Cardiac muscle cell (in vitro differentiated cells and primary cell): ENCODE results near the gene B9D1. TPM values are rescaled to one million over a fixed set of nuclear protein-coding genes. Genes with fewer than 3 reads are reported as not detected.

ENCODE experiments used
- DNase-seq, 2 donors: peaks; one replicate each; pipeline versions ENCODE4 v3.0.0 to v3.0.0-alpha.2; 2010 to 2017; ENCODE audit warnings: low read depth in 1 of 2, low spot score in 1 of 2
- H3K27ac ChIP-seq: fragments of 200-600 bp; sonication (generic); 2 replicates; pipeline ENCODE4 v1.5.1; 2016
- H3K27me3 ChIP-seq: fragments of 200-600 bp; sonication (generic); 2 replicates; pipeline ENCODE4 v1.6.0; 2016; ENCODE audit warnings: control low read depth
- H3K36me3 ChIP-seq: fragments of 200-600 bp; sonication (generic); 2 replicates; pipeline ENCODE4 v1.5.1; 2016; ENCODE audit warnings: control low read depth
- H3K4me1 ChIP-seq: fragments of 200-600 bp; sonication (generic); 2 replicates; pipeline ENCODE4 v1.8.1; 2017; ENCODE audit warnings: low read depth, mild to moderate bottlenecking, mixed run types
- H3K4me3 ChIP-seq: fragments of 200-600 bp; sonication (generic); 2 replicates; pipeline ENCODE4 v1.5.1; 2016; ENCODE audit warnings: mild to moderate bottlenecking
- H3K9me3 ChIP-seq: fragments of 200-600 bp; sonication (generic); 2 replicates; pipeline ENCODE4 v1.5.1; 2017; ENCODE audit warnings: low read depth, mild to moderate bottlenecking, control low read depth
- CTCF ChIP-seq: IDR thresholded peaks from 2 replicates; pipeline ENCODE4 v1.5.1; 2012; ENCODE audit warnings: low read depth, mild to moderate bottlenecking, low read length
- polyA plus RNA-seq: library from polyadenylated mRNA; unstranded; fragments of >200 nt; fragmentation: Nextera tagmentation; extraction: Ambion mirVana; gene quantifications from 2 replicates; pipeline ENCODE4 v1.2.1, GENCODE V29; 2016
- total RNA-seq: library from RNA; depleted of rRNA; stranded (reverse); fragments of >200 nt; gene quantifications from 2 replicates; pipeline ENCODE4 v1.2.3, GENCODE V29; 2016

B9D1 gene
- total and polyA plus RNA-seq, 2 experiments from 2014 or later = 54.5 to 65.7 TPM

- H3K27ac ChIP-seq = peak overlapping the region; percentile 68
- no peaks in the 10 kb centered on the region for H3K9me3 ChIP-seq
- TF ChIP-seq CTCF = no peak
- DNase-seq = no peak
- H3K36me3 ChIP-seq = peaks cover 6% of the 10 kb centered on the region
- peaks cover 22% of the 10 kb centered on the region for H3K4me1 ChIP-seq
- no peak overlapping the region for H3K4me3 ChIP-seq
- H3K27me3 ChIP-seq = no peaks in the 10 kb centered on the region
Measured at GRCh38 chr17:19387921-19388521, 25.5 kb upstream of the B9D1 start.

- Histone ChIP-seq H3K27ac (peak within 1 kb of the TSS; percentile 68), H3K9me3 (no peaks in the 10 kb centered on the region), H3K4me3 (no peak within 1 kb of the TSS), H3K27me3 (no peaks in the 10 kb centered on the region), H3K36me3 (peaks cover 14% of the 10 kb centered on the region), H3K4me1 (peaks cover 22% of the 10 kb centered on the region)
- DNase-seq = peak; percentile 58 to 96
- no peak for TF ChIP-seq CTCF
Measured at GRCh38 chr17:19386974-19387920, 24.7 kb upstream of the B9D1 start, which contains the start of gene MFAP4. Gene MFAP4, minus strand, starts transcription at chr17:19387190. Its CDS starts 35 bp downstream, at chr17:19387155.

GRCh38 chr17:19386051-19386929, 23.8 kb upstream of the B9D1 start:
- DNase-seq = peak in 1 of 2 donors; percentile 85
- Histone ChIP-seq H3K27ac (peak overlapping the region; percentile 68), H3K27me3 (no peaks in the 10 kb centered on the region), H3K9me3 (no peaks in the 10 kb centered on the region), H3K4me1 (peaks cover 22% of the 10 kb centered on the region), H3K36me3 (peaks cover 19% of the 10 kb centered on the region), H3K4me3 (no peak overlapping the region)
- TF ChIP-seq CTCF = no peak

- H3K9me3 ChIP-seq = no peaks in the 10 kb centered on the region
- H3K36me3 ChIP-seq = peaks cover 27% of the 10 kb centered on the region
- no peak for DNase-seq
- no peak overlapping the region for H3K4me3 ChIP-seq
- H3K27ac ChIP-seq = peak overlapping the region; percentile 22
- peaks cover 22% of the 10 kb centered on the region for H3K4me1 ChIP-seq
- TF ChIP-seq CTCF = no peak
- H3K27me3 ChIP-seq = no peaks in the 10 kb centered on the region
Measured at GRCh38 chr17:19385521-19385983, 23.0 kb upstream of the B9D1 start.
